ENCODE measurements around the gene UNC80.

DNA sequence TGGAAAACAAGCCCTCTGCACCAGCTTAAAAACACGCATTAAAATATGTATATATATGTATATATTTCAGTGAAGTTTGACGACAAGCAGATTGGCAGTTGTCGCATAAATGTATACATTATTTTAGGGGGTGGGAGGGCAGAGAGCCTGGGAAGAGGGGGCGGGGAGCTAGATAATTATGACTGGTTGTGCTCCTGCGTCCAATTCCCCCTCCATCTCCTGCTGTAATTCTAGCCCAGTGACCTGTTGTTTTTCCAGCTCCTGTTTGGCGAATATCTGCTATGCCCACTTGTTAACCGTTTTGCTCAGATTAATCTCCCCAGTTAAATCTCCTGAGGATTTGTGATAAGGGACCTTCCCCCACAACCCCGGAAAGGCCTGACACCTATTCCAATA, 656 bp downstream of the UNC80 start:
- TF ChIP-seq CTCF (IDR thresholded peaks at IDR 0.05; ENCODE audit: poor library complexity) (no peak), EZH2 (IDR thresholded peaks at IDR 0.05; ENCODE audit: borderline replicate concordance) (no peak)

Data from hepatocyte (in vitro differentiated cells).